Measurements from ENCODE around the gene ELP1. TPM values are rescaled to one million over a fixed set of nuclear protein-coding genes. Genes with fewer than 3 reads are reported as not detected.

Gene ELP1
- total and polyA plus RNA-seq, 12 donors, result 11.7 to 31.7 (median 23.7) TPM

- no peaks in the 10 kb centered on the region for H3K4me1 ChIP-seq
- no peak overlapping the region for H3K27ac ChIP-seq
- intact Hi-C loops (cut with DNase I), result loop anchor here in 2 of 10 donors (10.0 kb wide), 2 partner anchors 74 to 444 kb away; partner anchors contain the start of gene EPB41L4B (in 1 of the 2)
- no peak for DNase-seq
- peaks cover 0 to 100% (median 56%) of the 10 kb centered on the region in 9 donors for H3K36me3 ChIP-seq
- WGBS, 2 donors, result 80 to 85% methylated on average over 3 of the region's 3 CpGs
- no peak for TF ChIP-seq CTCF (IDR thresholded peaks at IDR 0.05)
- no peak for ATAC-seq
- no peak overlapping the region for H3K4me3 ChIP-seq
- no peaks in the 10 kb centered on the region for H3K27me3 ChIP-seq
- peaks cover 0 to 8% (median 0%) of the 10 kb centered on the region in 11 donors for H3K9me3 ChIP-seq
Observed at GRCh38 chr9:108880738-108881316, 53.1 kb downstream of the ELP1 start.

GRCh38 chr9:108877524-108877923, 56.4 kb downstream of the ELP1 start:
- no peak for ATAC-seq
- Histone ChIP-seq H3K36me3 (peaks cover 0 to 100% (median 80%) of the 10 kb centered on the region in 9 donors), H3K27ac (no peak overlapping the region), H3K4me3 (no peak overlapping the region), H3K27me3 (no peaks in the 10 kb centered on the region), H3K9me3 (no peaks in the 10 kb centered on the region), H3K4me1 (no peaks in the 10 kb centered on the region)
- TF ChIP-seq CTCF (IDR thresholded peaks at IDR 0.05), result no peak
- 95 to 97% methylated on average over 2 of the region's 2 CpGs for WGBS, 2 donors
- DNase-seq, result no peak
- intact Hi-C loops (cut with DNase I), result no loop called here

DNA sequence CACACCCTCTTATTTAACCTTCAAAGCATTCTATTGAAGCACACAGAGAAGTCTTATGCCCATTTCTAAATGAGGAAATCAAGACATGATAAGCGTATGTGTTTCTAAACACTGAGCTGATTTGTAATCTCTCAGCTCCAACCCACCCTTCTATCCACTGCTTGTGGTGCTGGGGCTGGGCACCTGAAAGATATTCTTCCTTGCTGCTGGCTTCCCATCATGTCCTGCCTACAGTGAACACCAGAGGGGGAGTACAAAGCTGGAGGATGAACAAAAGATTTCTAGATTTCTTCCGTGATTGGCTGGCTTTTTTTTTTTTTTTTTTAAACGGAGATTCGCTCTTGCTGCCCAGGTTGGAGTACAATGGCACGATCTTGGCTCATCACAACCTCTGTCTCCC, 57.5 kb downstream of the ELP1 start:
- H3K4me1 ChIP-seq, result no peaks in the 10 kb centered on the region
- H3K4me3 ChIP-seq, result no peak overlapping the region
- ATAC-seq (no peak), DNase-seq (no peak)
- TF ChIP-seq CTCF (IDR thresholded peaks at IDR 0.05), result no peak
- no peak overlapping the region for H3K27ac ChIP-seq
- H3K27me3 ChIP-seq, result no peaks in the 10 kb centered on the region
- WGBS, 2 donors, result 92 to 95% methylated on average over 5 of the region's 5 CpGs
- H3K9me3 ChIP-seq, result peaks cover 0 to 6% (median 0%) of the 10 kb centered on the region in 11 donors
- peaks cover 0 to 100% (median 82%) of the 10 kb centered on the region in 9 donors for H3K36me3 ChIP-seq
- intact Hi-C loops (cut with DNase I), result no loop called here

DNA sequence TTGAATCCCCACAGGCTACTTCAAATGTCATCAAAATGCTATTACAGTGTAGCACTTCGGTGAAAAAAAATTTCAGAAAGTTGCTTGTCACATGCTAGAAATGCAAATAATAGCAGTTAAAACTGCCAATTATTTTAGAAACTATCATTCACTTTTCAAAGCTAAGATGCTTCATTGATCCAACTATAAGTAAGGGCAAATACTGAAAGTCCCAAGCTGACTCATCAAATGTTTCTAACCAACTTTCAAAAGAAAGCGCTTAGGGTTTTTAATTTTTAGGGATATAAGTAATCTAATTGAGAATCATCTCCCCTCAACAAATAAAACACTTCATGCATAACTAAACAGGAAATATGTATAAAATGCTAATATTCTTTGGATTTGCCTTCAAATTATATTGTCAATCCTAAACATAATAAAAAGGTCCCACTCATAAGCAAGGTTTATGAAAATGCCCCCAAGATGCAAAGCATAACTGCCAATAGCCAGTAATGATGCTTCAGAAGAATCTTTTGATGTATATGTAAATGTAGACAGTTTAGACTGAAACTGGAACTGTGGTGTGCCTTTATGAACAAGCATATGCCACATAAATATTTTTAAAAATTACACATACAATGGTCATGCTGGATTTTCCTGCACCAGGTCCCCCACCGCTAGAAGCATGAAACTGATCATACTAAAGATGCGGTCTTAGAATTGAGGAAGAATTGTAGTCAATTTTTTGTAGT, 59.7 kb downstream of the ELP1 start:
- no peaks in the 10 kb centered on the region for H3K27me3 ChIP-seq
- ATAC-seq, result no peak
- intact Hi-C loops (cut with DNase I), result no loop called here
- 95 to 99% methylated on average over 4 of the region's 4 CpGs for WGBS, 2 donors
- no peak overlapping the region for H3K27ac ChIP-seq
- no peaks in the 10 kb centered on the region for H3K4me1 ChIP-seq
- H3K9me3 ChIP-seq, result peaks cover 0 to 8% (median 0%) of the 10 kb centered on the region in 11 donors
- no peak for TF ChIP-seq CTCF (IDR thresholded peaks at IDR 0.05)
- peaks cover 0 to 100% (median 82%) of the 10 kb centered on the region in 9 donors for H3K36me3 ChIP-seq
- DNase-seq, result no peak
- no peak overlapping the region for H3K4me3 ChIP-seq
